GM12864 (cell line): ENCODE data around the gene PSMD6.
A peak's percentile ranks its signal among the peaks of the same experiment; 100 is the strongest.

Source experiments
- DNase-seq: peaks from one replicate; pipeline ENCODE4 v3.0.0-alpha.2; 2011; ENCODE audit warnings: low read depth
- H3K4me3 ChIP-seq: 2 replicates; pipeline ENCODE4 v1.5.1; 2011; ENCODE audit warnings: mild to moderate bottlenecking, low read depth, low read length, control low read depth
- CTCF ChIP-seq: IDR thresholded peaks from 2 replicates; pipeline ENCODE4 v1.5.1; 2011; ENCODE audit warnings: low read depth, mild to moderate bottlenecking, moderate library complexity, low read length, control low read depth, inconsistent platforms; ENCODE audit errors: missing control alignments

The PSMD6 gene

DNA sequence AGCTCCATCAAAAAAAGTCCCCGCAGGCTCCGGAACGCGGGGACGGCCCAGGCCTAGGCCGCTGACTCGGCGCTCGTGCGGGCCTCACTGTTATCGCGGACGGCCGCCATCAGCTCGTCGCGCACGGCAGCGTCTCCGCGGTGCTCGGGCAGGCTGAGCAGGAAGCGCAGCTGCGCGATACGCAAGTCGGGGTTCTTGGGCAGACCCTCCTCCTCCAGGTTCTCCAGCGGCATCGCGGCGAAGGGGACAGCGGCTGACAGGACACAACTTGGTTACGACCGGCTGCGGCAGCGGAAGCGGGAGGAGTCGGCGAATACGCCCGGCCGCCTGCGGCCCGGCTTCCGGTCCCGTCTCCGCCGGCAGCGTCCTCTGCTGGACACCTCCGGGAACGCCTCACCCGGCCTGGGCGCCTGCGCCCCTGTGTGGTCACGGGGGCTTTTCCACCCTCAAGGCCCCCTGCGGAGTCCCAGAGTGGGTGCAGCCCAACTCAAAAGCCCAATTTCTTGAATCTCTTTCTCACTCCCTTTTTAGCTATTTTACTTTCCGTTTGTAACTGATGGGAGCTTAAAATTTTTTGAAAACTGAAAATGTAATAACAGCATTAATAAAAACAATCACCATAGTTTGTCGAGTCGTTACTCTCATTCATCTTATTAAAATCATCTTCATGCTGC, at the start of gene PSMD6:
Gene PSMD6, minus strand, starts transcription at position 308 of the 674 bp plus-strand sequence. Its CDS starts 75 bp downstream, at position 233.
- peak; percentile 49 for DNase-seq
- peak; percentile 100 for TF ChIP-seq CTCF
- peak within 1 kb of the TSS; percentile 68 for H3K4me3 ChIP-seq

- no peak overlapping the region for H3K4me3 ChIP-seq
- no peak for DNase-seq
- no peak for TF ChIP-seq CTCF
These were observed 48.8 kb upstream of the PSMD6 start for GRCh38 chr3:64072126-64072525.

GRCh38 chr3:64070704-64071103, 47.4 kb upstream of the PSMD6 start:
- no peak for TF ChIP-seq CTCF
- no peak overlapping the region for H3K4me3 ChIP-seq
- no peak for DNase-seq

DNA sequence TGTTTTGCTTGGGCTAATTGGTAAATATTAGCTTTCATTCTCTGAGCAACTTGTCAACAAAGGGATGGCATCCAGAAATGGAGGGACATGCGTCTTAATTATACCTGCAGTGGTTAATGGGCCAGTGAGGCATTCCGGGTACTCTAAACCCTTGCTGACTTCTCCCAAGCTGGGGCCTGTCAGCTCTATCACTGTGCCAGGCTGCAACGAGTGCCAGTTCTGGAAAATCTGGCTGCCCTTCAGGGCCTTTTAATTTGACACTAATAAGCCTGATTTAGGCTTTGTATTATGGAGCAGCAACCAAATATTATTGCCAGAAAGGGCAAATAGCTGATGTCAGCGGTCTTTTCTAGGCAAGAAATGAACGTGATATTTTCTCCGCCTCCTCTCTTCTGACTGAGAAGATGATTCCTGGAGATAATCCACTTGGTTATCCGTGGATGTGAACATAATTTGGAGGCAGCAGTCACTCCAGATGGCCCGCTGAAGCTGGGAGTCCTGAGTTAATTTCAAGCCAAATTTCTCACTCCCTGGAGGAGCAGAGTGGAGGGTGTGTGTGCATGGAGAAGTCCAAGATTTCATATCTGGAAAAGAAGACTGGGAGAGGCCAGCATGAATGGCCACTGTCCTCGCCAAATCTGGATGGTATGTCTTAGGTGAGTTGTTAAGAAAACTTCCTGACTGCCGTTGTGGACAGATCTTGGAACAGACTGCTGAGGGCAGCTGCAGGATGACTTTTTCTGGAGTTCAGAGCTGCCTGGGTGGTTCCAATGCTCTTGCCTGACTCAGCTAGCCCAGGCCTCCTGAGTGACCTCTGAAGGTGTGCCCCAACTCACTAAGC, 44.4 kb upstream of the PSMD6 start:
- DNase-seq = no peak
- TF ChIP-seq CTCF = no peak

DNA sequence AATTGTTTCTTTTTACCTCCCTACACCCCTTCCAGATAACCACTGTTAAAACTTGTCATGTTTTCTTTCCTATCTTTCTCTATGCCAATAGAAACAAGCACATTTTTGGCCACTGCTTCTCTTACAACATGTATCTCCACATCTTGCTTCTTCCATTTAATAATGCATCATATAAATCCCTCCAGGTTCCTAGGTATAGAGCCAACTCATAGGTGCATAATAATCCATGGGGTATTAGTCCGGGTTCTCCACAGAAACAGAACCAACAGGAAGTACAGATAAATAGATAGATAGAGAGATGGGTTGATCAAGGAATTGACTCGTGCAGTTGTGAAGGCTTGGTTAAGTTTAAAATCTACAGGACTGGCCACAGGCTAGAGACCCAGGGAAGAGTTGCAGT, 41.5 kb upstream of the PSMD6 start:
- H3K4me3 ChIP-seq = no peak overlapping the region
- DNase-seq = no peak
- no peak for TF ChIP-seq CTCF

More for the DNA sequence above, 44.4 kb upstream of the PSMD6 start:
- no peak overlapping the region for H3K4me3 ChIP-seq

DNA sequence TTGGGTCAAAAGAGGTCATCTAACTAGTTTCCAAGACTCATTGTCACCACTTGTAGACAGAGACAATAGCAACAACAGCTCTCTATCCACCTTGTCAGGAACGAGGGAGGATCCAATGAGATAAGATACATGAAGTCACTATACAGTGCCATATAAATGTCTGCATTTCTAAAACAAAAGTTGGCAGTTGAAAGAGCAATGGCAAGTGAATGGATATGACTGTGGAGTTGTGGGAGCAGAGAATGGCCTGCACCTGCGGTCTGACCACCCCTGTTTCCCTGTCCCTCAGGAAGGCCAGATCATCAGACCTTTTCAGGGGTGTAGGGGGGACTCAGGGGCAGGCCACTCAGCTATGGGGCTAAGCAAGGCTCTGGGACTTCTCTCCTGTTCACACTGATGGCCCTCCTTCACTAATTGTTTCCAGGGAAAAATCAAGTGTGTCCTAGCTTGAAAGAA, 40.7 kb upstream of the PSMD6 start:
- H3K4me3 ChIP-seq = no peak overlapping the region
- DNase-seq = no peak
- no peak for TF ChIP-seq CTCF
